Measurements from ENCODE around the gene MYL3.
"Not testable (repeated sequence)": the region's sequence is repeated elsewhere in the genome, so short reads cannot be mapped to it uniquely, and the experiment has no call there.

The MYL3 gene

GRCh38 chr3:46831316-46831715 is 31.9 kb downstream of the MYL3 start:
- DNase-seq (ENCODE audit: low read depth in 2 of 3, low spot score in 1 of 3): no peak

GRCh38 chr3:46830801-46831200 is 32.4 kb downstream of the MYL3 start:
- no peak for DNase-seq (ENCODE audit: low read depth in 2 of 3, low spot score in 1 of 3)

GRCh38 chr3:46829699-46830208 is 33.5 kb downstream of the MYL3 start:
- DNase-seq (ENCODE audit: low read depth in 2 of 3, low spot score in 1 of 3): peak; percentile 14 to 33 (median 31)

- DNase-seq (ENCODE audit: low read depth in 2 of 3, low spot score in 1 of 3): no peak
Observed at GRCh38 chr3:46825450-46825849, 37.8 kb downstream of the MYL3 start.

GRCh38 chr3:46824211-46824970 is 38.9 kb downstream of the MYL3 start:
- DNase-seq (ENCODE audit: low read depth in 2 of 3, low spot score in 1 of 3): no peak

GRCh38 chr3:46823314-46823713 is 39.9 kb downstream of the MYL3 start:
- not testable (repeated sequence) for DNase-seq (ENCODE audit: low read depth in 2 of 3, low spot score in 1 of 3)

- no peak for DNase-seq (ENCODE audit: low read depth in 2 of 3, low spot score in 1 of 3)
Observed at GRCh38 chr3:46821553-46821952, 41.7 kb downstream of the MYL3 start.

- DNase-seq (ENCODE audit: low read depth in 2 of 3, low spot score in 1 of 3): no peak
Observed at GRCh38 chr3:46820852-46821251, 42.4 kb downstream of the MYL3 start.

GRCh38 chr3:46812237-46812791 is 50.9 kb downstream of the MYL3 start:
- DNase-seq (ENCODE audit: low read depth in 2 of 3, low spot score in 1 of 3): peak; percentile 45 to 75 (median 56)

- DNase-seq (ENCODE audit: low read depth in 2 of 3, low spot score in 1 of 3): no peak
Observed at GRCh38 chr3:46811615-46812236, 51.5 kb downstream of the MYL3 start.

GRCh38 chr3:46808766-46809165 is 54.5 kb downstream of the MYL3 start:
- not testable (repeated sequence) for DNase-seq (ENCODE audit: low read depth in 2 of 3, low spot score in 1 of 3)
